Neural progenitor cell (in vitro differentiated cells): ENCODE results near the gene POLH.

Experiments used
- EZH2 ChIP-seq: fragments of 200-600 bp; sonication (generic); IDR thresholded peaks from 2 replicates; pipeline ENCODE4 v1.6.1; 2017; ENCODE audit warnings: antibody characterized with exemption, mild to moderate bottlenecking, moderate library complexity
- TF ChIP-seq, protein P1 (sequence below): fragments of 200-600 bp; sonication (generic); IDR thresholded peaks from 2 replicates; pipeline ENCODE4 v1.5.1; 2017; ENCODE audit warnings: antibody characterized with exemption, mild to moderate bottlenecking

DNA sequence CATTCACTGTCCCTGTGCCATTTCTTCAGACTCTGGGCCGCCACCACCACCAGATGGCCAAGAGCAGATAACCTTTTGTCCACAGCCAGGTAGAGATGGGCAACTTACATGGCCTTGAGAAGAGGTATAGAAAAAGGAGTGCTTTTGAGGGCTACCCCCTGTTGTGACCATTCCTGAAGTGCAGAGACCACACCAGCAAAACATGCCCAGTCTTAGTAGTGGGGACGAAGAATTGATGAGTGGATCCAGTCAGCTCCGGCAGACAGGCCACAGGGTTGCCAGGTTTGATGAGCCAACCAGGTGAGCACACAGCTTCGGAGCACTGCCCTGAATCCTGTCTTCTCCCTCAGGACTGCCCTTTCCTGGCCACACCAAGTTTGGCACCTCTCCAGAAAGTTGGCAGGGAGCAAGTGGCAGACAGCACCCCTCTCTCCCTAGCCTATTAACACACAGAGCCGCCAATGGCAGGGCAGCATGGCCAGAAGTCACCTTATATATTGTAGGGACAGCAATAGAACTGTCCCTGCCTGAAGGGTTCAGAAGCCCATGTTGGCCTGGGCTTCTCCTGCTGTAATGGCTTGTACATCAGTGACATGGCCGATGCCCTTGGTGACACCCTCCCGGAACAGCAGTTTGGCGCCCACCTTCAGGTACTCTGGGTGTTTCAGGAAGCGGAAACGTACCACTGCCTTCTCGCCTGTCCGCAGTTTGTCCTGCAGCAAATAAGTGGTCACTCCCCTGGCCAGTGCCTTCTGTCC is 45.3 kb downstream of the POLH start:
- no peak for TF ChIP-seq EZH2
- TF ChIP-seq, protein P1, sequence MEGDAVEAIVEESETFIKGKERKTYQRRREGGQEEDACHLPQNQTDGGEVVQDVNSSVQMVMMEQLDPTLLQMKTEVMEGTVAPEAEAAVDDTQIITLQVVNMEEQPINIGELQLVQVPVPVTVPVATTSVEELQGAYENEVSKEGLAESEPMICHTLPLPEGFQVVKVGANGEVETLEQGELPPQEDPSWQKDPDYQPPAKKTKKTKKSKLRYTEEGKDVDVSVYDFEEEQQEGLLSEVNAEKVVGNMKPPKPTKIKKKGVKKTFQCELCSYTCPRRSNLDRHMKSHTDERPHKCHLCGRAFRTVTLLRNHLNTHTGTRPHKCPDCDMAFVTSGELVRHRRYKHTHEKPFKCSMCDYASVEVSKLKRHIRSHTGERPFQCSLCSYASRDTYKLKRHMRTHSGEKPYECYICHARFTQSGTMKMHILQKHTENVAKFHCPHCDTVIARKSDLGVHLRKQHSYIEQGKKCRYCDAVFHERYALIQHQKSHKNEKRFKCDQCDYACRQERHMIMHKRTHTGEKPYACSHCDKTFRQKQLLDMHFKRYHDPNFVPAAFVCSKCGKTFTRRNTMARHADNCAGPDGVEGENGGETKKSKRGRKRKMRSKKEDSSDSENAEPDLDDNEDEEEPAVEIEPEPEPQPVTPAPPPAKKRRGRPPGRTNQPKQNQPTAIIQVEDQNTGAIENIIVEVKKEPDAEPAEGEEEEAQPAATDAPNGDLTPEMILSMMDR, result no peak
